ENCODE data around the gene LAIR1. TPM values are rescaled to one million over a fixed set of nuclear protein-coding genes. Genes with fewer than 3 reads are reported as not detected.

Gene LAIR1
- total and polyA plus RNA-seq, 2 experiments from 2014 or later, result not detected

DNA sequence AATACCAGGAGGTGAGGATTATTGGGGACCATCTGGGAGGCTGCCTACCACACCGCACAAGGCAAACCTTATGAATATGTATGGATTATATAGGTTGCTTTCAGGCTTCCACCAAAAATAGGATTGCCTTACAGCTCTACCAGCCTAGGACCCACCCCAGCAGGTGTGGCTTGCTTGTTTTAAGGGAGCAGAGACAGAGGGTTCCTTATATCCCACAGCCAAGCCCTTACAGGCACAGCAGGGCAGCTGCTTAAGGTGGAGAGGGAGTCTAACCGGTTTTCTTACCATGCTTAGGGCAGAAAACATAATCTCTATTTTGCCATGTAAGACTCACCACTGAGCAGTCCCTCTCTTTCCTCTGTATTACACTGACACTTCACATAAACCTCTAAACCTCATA is 34.5 kb upstream of the LAIR1 start:
- no peaks in the 10 kb centered on the region for H3K9me2 ChIP-seq (ENCODE audit: insufficient read depth)
- no peak overlapping the region for H2AFZ ChIP-seq
- TF ChIP-seq EZH2phosphoT487 (IDR thresholded peaks at IDR 0.05; ENCODE audit: insufficient read depth, low read depth) (no peak), EZH2 (IDR thresholded peaks at IDR 0.05; ENCODE audit: insufficient read depth, poor library complexity, severe bottlenecking) (no peak)
- H3F3A ChIP-seq (ENCODE audit: insufficient read depth), result no peaks in the 10 kb centered on the region
- H3K9me3 ChIP-seq (ENCODE audit: low read depth), result no peaks in the 10 kb centered on the region
- H3K27me3 ChIP-seq (replicated peaks; ENCODE audit: insufficient read depth), result no peaks in the 10 kb centered on the region
- in situ Hi-C loops (cut with MboI), result no loop called here
- no peaks in the 10 kb centered on the region for H3K36me3 ChIP-seq (ENCODE audit: low read depth)
- H3K9ac ChIP-seq, result no peak overlapping the region
- no peak for DNase-seq
- H3K4me2 ChIP-seq (ENCODE audit: unreplicated experiment), result no peak overlapping the region
- 32 to 39% methylated on average over 2 of the region's 2 CpGs for WGBS, 2 experiments (ENCODE audit: low coverage in 1 of 2, low lambda C conversion rate in 2 of 2, missing lambda C conversion rate in 2 of 2)
- H4K20me1 ChIP-seq (ENCODE audit: insufficient read depth), result no peaks in the 10 kb centered on the region
- H3K4me1 ChIP-seq (ENCODE audit: insufficient read depth), result no peaks in the 10 kb centered on the region
- no peak overlapping the region for H3K4me3 ChIP-seq
- H3K79me2 ChIP-seq (ENCODE audit: insufficient read depth), result no peaks in the 10 kb centered on the region
- H3K27ac ChIP-seq, result no peak overlapping the region

DNA sequence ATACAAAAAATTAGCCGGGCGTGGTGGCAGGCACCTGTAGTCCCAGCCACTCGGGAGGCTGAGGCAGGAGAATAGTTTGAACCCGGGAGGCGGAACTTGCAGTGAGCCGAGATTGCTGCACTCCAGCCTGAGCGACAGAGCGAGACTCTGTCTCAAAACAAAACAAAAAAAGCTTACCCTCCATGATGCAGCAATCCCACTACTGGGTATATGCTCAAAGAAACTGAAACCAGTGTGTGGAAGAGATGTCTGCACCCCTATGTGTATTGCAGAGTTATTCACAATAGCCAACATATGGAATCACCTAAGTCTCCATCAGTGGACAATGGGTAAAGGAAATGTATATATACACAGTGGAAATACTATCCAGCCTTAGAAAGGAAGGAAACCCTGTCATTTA is 31.0 kb upstream of the LAIR1 start:
- Histone ChIP-seq H3K9me3 (ENCODE audit: low read depth) (no peaks in the 10 kb centered on the region), H3K4me2 (ENCODE audit: unreplicated experiment) (no peak overlapping the region), H3K79me2 (ENCODE audit: insufficient read depth) (no peaks in the 10 kb centered on the region), H4K20me1 (ENCODE audit: insufficient read depth) (no peaks in the 10 kb centered on the region), H3K36me3 (ENCODE audit: low read depth) (no peaks in the 10 kb centered on the region), H3K27me3 (replicated peaks; ENCODE audit: insufficient read depth) (0 out of 2 replicates have a peak, but pooled peaks cover 2% of the 10 kb centered on the region), H3K4me3 (no peak overlapping the region), H3K27ac (no peak overlapping the region), H3K4me1 (ENCODE audit: insufficient read depth) (no peaks in the 10 kb centered on the region), H3K9me2 (ENCODE audit: insufficient read depth) (no peaks in the 10 kb centered on the region), H2AFZ (no peak overlapping the region), H3K9ac (no peak overlapping the region), H3F3A (ENCODE audit: insufficient read depth) (no peaks in the 10 kb centered on the region)
- in situ Hi-C loops (cut with MboI), result no loop called here
- DNase-seq, result no peak
- TF ChIP-seq EZH2 (IDR thresholded peaks at IDR 0.05; ENCODE audit: insufficient read depth, poor library complexity, severe bottlenecking) (no peak), EZH2phosphoT487 (IDR thresholded peaks at IDR 0.05; ENCODE audit: insufficient read depth, low read depth) (no peak)
- 59 to 67% methylated on average over 8 of the region's 8 CpGs for WGBS, 2 experiments (ENCODE audit: low coverage in 1 of 2, low lambda C conversion rate in 2 of 2, missing lambda C conversion rate in 2 of 2)

DNA sequence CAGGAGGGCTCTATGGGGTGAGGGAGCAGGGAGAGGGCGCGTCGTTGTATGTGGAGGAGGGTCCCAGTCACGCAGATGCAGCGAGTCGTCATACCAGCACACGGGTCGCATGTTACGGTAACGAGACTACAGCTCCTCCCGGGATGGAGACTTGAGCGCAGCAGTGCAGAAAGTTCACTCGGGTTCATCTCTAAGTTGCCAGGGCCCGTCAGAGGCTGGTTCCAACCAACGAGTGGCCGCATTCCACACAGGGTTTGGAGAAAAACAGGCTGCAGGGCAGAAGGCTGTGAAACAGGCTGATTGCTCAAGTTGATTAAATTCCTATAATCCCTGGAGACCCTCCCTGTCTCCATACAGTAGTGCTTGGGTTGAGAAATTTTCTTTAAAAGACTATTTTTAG is 28.6 kb upstream of the LAIR1 start:
- DNase-seq, result no peak
- in situ Hi-C loops (cut with MboI), result no loop called here
- 77% methylated on average over 16 of the region's 16 CpGs for WGBS, 2 experiments (ENCODE audit: low coverage in 1 of 2, low lambda C conversion rate in 2 of 2, missing lambda C conversion rate in 2 of 2)

DNA sequence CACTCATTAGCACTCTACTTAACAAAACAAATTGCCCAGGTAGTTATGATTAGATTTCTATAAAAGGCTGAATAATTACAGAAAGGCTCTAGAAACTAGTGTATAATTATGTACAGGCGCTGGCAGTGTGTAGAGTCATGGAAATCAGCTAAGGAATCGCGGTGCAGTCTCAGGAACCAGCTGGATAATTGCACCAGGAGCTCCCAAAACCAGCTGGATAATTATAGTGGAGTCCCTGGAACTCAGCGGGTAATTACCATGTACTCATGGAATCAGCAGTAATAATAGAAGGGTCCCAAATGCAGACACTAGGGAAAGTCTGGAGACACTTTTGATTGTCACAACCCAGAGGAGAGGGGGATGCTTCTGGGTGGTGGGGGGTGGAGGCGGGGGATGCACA is 27.4 kb upstream of the LAIR1 start:
- Histone ChIP-seq H3K27ac (no peak overlapping the region), H3K36me3 (ENCODE audit: low read depth) (no peaks in the 10 kb centered on the region), H3K4me1 (ENCODE audit: insufficient read depth) (no peaks in the 10 kb centered on the region), H2AFZ (no peak overlapping the region), H3K4me3 (no peak overlapping the region), H3K79me2 (ENCODE audit: insufficient read depth) (no peaks in the 10 kb centered on the region), H3K27me3 (replicated peaks; ENCODE audit: insufficient read depth) (peaks cover 37% of the 10 kb centered on the region), H3K4me2 (ENCODE audit: unreplicated experiment) (no peak overlapping the region), H3K9me2 (ENCODE audit: insufficient read depth) (no peaks in the 10 kb centered on the region), H3K9ac (no peak overlapping the region), H3K9me3 (ENCODE audit: low read depth) (no peaks in the 10 kb centered on the region), H4K20me1 (ENCODE audit: insufficient read depth) (no peaks in the 10 kb centered on the region), H3F3A (ENCODE audit: insufficient read depth) (no peaks in the 10 kb centered on the region)
- in situ Hi-C loops (cut with MboI), result no loop called here
- WGBS, 2 experiments (ENCODE audit: low coverage in 1 of 2, low lambda C conversion rate in 2 of 2, missing lambda C conversion rate in 2 of 2), result 46 to 62% methylated on average over 4 to 5 of the region's 5 CpGs
- no peak for DNase-seq
- TF ChIP-seq EZH2 (IDR thresholded peaks at IDR 0.05; ENCODE audit: insufficient read depth, poor library complexity, severe bottlenecking) (no peak), EZH2phosphoT487 (IDR thresholded peaks at IDR 0.05; ENCODE audit: insufficient read depth, low read depth) (no peak)

More for the DNA sequence above, 28.6 kb upstream of the LAIR1 start:
- Histone ChIP-seq H3K9me2 (ENCODE audit: insufficient read depth) (no peaks in the 10 kb centered on the region), H3K4me1 (ENCODE audit: insufficient read depth) (no peaks in the 10 kb centered on the region), H3F3A (ENCODE audit: insufficient read depth) (no peaks in the 10 kb centered on the region), H3K9ac (no peak overlapping the region), H3K79me2 (ENCODE audit: insufficient read depth) (no peaks in the 10 kb centered on the region), H3K4me3 (no peak overlapping the region), H3K36me3 (ENCODE audit: low read depth) (no peaks in the 10 kb centered on the region), H3K27me3 (replicated peaks; ENCODE audit: insufficient read depth) (peaks cover 24% of the 10 kb centered on the region), H2AFZ (no peak overlapping the region), H3K27ac (no peak overlapping the region), H4K20me1 (ENCODE audit: insufficient read depth) (no peaks in the 10 kb centered on the region), H3K9me3 (ENCODE audit: low read depth) (no peaks in the 10 kb centered on the region), H3K4me2 (ENCODE audit: unreplicated experiment) (no peak overlapping the region)
- TF ChIP-seq EZH2phosphoT487 (IDR thresholded peaks at IDR 0.05; ENCODE audit: insufficient read depth, low read depth) (no peak), EZH2 (IDR thresholded peaks at IDR 0.05; ENCODE audit: insufficient read depth, poor library complexity, severe bottlenecking) (no peak)

DNA sequence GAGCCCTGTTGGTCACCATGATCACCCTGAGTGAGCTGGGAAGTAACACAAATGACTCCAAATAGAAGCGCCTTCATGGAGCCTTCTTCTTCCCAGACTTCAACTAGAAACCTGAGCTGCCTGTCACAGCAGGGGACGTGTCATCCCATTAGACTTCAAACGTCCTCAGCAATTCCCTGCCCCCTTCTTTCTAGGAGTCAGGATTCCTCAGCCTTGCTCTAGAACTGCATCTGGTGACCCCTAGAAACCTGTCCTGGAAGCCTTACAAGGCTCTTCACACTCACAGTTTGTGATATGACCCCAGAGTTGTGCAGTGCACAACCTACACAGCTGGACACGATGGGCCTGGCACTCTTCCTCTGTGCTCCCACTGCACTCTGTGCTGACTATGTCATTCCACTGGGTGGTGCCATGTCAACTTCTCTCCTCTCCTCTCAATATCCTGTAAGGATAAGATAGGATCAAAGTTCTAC is 26.9 kb upstream of the LAIR1 start:
- H3K4me1 ChIP-seq (ENCODE audit: insufficient read depth), result no peaks in the 10 kb centered on the region
- H3K4me2 ChIP-seq (ENCODE audit: unreplicated experiment), result no peak overlapping the region
- TF ChIP-seq EZH2phosphoT487 (IDR thresholded peaks at IDR 0.05; ENCODE audit: insufficient read depth, low read depth), result no peak
- no peak for TF ChIP-seq EZH2 (IDR thresholded peaks at IDR 0.05; ENCODE audit: insufficient read depth, poor library complexity, severe bottlenecking)
- H2AFZ ChIP-seq, result no peak overlapping the region
- H3K36me3 ChIP-seq (ENCODE audit: low read depth), result no peaks in the 10 kb centered on the region
- in situ Hi-C loops (cut with MboI), result no loop called here
- no peaks in the 10 kb centered on the region for H3F3A ChIP-seq (ENCODE audit: insufficient read depth)
- peaks cover 38% of the 10 kb centered on the region for H3K27me3 ChIP-seq (replicated peaks; ENCODE audit: insufficient read depth)
- H3K9me2 ChIP-seq (ENCODE audit: insufficient read depth), result no peaks in the 10 kb centered on the region
- no peak for DNase-seq
- WGBS, 2 experiments (ENCODE audit: low coverage in 1 of 2, low lambda C conversion rate in 2 of 2, missing lambda C conversion rate in 2 of 2), result 12 to 15% methylated on average over 3 to 4 of the region's 4 CpGs
- H3K9ac ChIP-seq, result no peak overlapping the region
- H3K4me3 ChIP-seq, result no peak overlapping the region
- no peaks in the 10 kb centered on the region for H3K79me2 ChIP-seq (ENCODE audit: insufficient read depth)
- no peaks in the 10 kb centered on the region for H4K20me1 ChIP-seq (ENCODE audit: insufficient read depth)
- no peak overlapping the region for H3K27ac ChIP-seq
- no peaks in the 10 kb centered on the region for H3K9me3 ChIP-seq (ENCODE audit: low read depth)
